HG02970 (cell line): ENCODE measurements around the gene PLXNC1.

Source experiments
- ATAC-seq: cut with Tn5 transposase; IDR thresholded peaks from one replicate; pipeline ENCODE4 v1.9.1; 2021; ENCODE audit warnings: mild to moderate bottlenecking, moderate library complexity, moderate number of reproducible peaks; ENCODE audit not compliant: unreplicated experiment, low FRiP score

Gene PLXNC1

DNA sequence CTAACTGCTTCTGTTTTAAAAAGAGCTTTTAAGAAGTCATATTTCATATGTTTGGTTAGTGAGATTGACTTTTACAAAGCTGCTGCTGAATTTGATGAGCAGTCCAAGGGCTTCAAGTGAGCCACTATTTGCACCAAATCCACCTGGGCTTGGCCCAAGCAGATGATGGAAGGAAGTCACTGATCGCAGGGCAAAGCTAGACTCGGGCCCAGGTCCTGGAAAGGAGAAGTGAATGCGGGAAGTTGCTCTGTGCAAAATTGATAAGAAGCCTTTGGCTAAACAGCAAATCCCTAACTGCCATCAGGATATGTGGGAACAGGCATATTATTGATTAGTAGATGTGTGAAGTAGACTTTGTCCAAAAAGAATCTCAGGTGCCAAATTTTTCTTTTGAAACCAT, 30.5 kb downstream of the PLXNC1 start:
- no peak for ATAC-seq

DNA sequence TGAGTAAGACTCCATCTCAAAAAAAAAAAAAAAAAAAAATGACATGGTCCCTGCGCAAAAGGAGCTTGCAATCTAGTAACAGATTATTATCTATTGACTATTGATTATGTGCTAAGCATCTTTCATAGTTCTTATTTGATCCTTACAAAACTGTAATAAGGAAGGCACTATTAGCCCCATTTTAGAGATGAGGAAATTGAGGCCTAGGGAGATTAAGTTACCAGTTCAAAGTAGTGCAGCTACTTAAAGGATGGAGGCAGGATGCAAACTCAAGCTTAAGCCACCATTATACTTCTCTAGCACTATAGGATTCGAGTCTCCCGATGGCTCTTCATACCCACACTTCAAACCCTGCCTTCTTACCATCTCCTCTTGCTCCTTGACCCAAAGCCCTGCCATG, 31.3 kb downstream of the PLXNC1 start:
- no peak for ATAC-seq

DNA sequence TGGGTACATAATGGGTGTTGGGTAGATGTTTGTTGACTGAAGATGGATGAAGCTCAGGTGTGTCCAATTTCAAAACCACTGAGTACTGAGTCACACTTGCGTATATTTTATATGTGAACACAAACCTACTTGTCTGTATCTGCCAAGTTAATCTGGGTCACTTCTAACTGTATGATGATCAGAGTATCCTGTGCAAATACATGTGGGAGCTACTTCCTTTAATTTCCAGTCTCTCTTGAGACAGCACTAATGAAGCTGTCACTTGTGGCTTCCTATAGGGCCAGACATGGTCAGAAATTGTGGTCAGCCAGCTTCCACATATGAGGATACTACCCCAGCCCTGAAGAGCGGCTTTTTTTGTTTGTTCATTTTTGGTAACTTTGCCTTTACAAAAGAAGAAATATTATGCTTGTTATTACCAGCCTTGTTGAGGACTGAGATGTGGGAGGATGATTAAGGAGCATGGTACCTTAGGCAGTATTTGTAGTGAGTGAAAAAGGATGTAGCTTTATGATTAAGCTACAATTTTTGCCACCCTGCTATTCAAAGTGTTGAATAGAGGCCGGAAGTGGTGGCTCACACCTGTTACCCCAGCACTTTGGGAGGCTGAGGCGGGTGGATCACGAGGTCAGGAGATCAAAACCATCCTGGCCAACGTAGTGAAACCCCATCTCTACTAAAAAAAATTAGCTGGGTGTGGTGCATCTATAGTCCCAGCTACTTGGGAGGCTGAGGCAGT, 32.4 kb downstream of the PLXNC1 start:
- no peak for ATAC-seq

DNA sequence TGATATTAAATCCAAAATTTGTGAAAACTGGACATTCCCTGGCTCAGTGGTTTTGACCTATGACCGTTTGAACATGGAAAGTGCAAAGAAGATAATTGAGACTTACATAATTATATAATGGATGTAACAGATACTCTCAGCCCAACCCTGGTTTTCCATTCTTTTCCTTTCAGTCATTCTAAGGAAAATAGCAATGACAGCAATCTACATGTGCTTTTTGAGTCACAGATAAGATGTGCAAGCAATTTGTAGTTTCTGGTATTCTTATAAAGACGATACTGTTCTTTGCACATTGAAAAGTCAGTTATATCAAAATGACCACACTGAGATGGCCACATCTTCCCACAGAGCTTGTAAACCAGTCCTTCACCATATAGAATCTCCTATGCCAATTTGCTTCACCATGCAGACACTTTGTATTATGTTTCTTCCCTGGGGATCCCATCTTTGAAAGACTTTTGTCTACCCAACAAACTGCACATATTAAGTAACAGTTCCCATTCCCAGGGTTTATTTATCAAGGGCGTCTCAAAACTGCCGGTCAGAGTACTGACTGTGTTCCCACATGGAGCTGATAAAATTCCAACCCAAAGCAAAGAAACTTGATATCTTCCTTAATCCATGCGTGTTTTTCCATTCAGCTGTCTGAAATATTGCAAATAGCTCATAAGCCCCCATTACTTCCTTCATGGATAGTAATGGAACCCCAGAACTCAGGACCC, 34.8 kb downstream of the PLXNC1 start:
- no peak for ATAC-seq

DNA sequence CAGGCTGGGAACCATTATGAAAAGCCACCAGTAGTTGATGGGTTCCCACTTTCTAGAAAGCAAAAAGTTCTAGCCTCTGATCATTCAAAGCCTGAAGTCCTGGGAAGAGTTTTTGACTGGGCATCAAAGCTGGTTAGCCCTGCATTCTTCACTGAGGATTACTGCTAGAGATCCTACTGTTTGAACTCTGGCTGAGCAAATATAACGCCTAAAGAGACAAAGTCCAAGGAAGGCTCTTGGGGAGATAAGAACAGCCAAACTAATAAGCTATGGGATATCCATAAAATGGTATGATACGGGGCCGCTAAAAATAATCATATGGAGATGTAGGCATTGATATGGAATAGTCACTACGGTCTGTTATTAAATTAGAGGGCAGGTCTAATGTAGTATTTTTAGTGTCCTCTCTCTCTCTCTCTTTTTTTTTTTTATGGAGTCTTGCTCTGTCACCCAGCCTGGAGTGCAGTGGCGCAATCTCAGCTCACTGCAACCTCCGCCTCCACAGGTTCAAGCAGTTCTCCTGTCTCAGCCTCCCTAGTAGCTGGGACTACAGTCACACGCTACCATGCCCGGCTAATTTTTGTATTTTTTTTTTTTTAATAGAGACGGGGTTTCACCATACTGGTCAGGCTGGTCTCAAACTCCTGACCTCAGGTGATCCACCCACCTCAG, 35.5 kb downstream of the PLXNC1 start:
- ATAC-seq, result no peak

DNA sequence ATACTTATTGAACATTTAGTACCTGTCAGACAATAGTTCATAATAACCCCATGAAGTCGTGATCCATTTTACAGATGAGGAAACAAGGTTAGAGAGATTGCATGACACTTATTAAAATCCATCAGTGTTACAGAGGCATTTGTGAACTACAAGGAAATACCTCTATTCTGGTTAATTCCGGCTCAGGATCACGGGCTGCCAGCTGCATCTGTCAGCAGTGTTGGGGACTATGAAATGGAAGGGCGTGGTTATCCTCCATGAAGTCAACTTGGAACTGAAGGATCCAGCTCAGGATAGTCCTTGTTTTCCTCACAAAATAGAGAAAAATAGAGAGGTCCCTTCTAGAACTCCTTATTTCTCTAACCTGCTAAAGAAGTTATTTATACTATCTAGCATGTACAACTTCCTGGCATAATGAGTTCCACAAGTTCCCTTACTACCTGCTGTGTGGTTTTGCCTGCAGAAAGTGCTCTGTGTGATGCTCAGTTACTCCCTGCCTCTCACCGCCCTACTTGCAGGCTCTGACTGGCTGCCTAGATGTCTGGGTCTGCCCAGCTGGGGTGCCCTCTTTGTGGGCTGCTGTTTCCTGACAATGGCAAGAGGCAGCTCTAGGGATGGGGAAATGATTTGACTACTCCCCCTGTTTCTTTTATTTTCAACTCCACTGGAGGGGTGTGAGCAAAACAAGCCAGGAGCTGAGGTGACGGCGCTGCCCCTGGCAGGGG, 36.8 kb downstream of the PLXNC1 start:
- ATAC-seq, result no peak

DNA sequence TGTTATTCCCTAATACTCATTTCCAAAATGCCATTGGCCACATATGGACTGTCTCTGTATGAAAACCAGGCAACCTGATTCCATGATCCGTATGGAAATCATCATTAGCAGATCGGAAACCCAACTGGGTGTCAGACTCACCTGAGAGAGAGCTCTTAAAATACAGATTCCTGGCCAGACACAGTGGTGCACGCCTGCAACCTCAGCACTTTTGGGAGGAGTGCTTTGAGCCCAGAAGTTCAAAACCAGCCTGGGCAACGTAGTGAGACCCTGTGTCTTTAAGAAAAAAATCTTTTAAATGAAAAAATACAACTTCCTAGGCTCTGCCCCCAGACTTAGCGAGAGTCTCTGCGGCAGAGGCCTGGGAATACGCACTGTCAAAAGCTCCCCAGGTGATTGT, 37.4 kb downstream of the PLXNC1 start:
- ATAC-seq, result no peak

DNA sequence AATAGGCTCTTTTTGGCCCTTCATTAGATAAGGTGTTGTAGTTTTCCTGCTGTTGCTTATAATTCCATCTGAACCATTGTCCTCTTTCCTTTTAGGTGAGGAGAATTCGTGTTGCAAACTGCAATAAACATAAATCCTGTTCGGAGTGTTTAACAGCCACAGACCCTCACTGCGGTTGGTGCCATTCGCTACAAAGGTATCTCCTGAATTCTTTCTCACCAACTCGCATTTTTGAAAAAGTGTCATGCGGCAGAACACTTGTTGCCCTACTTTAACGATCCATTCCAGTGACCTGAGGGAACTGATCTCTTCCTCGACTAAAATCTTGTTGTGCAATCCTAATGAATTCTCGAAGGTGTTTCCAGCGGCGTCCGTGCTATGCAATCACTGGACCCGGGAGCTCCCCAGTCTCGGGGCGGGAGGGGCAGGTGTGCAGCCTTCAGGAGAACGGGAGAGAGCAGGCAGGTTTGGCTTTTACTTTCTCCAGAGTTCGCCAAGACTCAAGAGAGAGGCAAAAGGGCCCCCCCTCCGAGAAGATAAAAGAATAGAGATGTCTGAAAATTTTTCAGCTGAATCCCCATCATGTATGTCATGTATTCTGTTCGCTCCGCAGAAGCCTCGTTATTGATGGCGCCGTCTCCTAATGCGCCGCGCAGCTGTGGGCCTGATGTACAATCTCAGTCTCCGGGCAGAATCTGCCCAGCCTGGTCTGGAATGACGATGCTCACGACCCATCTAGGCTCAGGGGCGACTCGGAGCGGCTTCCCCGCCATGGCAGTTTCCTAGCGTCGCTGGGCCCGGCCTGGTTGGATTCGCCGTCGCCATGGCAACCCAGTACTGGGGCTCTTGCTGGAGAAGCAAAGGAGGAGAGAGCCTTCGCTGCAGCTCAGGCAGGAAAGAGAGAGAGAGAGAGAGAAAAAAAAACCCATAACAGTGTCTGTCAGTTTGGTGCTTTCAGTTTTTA, 38.2 kb downstream of the PLXNC1 start:
- ATAC-seq, result no peak

DNA sequence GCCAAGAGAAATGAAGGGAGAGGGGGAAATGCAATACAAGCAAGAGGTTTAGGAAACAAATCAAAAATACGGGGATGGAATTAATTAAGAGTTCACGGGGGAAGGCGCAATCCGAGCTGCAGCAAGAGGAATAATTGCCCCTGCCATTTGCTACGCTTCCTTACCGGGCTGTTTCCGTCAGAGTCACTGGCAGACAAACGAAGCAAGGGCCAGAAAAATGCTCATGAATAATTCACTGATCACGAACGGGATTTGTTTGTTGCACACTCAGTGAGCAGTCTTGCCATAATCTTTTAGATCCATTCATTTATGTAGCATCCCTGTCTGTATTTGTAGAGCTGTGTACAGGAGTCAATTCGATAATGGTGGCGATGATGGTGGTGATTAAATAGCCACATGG, 39.0 kb downstream of the PLXNC1 start:
- no peak for ATAC-seq

DNA sequence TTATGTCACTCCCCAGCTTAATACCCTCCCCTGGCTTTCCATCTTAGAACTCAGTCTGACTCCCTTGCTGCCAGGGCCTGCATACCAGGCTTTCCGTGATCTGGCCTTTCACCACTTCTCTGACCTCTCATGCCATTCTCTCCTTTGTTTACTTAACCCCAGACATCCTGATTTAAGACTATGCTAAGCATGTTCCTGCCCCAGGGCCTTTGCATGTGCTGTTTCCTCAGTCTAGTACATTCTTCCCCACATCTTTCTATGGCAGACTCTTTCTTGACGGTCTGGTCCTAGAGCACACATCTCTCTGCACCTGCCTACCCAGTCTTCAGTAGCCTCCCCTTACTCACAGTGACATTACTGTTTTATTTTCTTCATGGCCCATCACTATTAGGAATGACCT, 42.2 kb downstream of the PLXNC1 start:
- ATAC-seq, result no peak

DNA sequence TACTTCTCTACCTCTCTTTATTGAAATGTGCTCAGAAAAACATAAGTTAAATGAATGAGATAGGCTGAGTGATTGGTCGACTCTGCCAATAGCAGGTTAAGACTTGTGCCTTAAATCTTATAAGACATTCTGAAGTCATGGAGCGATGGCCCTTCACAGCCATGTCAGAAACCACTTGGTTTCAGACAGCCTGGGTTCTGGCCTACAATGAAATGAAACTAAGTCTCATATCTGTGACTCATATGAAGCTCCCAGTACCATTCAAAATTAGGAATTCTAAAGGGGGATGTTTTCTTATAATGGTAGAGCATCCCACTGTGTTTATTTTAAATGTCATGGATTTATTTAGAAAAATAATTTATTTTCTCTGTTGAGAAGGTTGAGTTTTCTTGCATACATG, 42.6 kb downstream of the PLXNC1 start:
- no peak for ATAC-seq

DNA sequence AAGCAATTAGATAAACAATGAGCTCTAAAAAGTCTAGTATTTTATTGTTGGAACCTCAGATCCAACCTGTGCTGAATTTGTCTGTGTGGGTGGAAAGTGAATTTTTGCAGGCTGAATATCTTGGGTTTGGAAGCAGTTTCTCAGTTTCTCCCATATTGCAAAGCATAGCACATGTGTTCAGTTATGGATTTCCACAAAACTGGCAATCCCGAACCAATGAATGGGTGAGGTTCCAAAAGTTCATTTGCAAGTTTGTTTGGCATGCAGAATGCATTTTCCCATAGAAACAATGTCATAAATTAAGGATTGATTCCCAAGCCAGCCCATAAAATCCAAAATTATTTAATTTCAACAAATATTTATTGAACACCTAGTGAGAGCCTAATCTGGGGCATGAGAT, 43.4 kb downstream of the PLXNC1 start:
- ATAC-seq, result no peak

DNA sequence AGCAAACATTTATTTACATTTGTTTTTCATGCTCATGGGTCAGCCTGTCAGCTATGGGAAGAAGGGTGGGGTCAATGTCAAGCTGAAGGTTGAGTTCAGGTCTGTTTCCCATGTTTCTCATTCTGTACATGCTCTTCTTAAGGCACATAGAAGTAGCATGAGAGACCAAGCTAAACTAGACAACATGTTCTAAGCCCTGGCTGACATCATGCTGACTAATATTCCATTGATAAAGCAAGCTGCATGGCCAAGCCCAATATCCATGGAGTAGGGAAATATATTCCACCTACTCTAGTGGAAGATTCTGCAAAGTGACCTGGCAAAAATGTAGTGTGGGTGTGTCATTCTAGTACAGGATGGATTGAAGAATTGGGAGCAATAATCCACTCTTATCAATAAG, 44.1 kb downstream of the PLXNC1 start:
- no peak for ATAC-seq

DNA sequence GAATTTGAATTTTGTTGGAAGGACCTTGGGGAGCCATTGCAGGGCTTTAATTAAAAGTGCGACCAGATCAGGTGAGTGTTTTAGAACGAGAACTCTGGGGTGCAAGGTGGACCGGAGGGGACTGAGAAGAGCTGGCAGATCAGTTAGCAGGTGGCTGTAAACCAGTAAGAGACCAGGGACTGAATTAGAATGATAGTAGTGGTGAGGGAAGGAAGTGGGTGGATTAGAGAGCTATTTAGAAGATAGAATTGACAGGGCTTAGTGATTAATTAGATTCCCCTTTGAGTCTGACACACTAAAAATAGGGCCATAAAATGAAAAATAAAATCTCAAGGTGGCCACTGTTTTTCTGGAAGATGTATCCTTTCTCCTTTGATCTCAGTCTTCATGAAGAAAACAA, 44.8 kb downstream of the PLXNC1 start:
- no peak for ATAC-seq

DNA sequence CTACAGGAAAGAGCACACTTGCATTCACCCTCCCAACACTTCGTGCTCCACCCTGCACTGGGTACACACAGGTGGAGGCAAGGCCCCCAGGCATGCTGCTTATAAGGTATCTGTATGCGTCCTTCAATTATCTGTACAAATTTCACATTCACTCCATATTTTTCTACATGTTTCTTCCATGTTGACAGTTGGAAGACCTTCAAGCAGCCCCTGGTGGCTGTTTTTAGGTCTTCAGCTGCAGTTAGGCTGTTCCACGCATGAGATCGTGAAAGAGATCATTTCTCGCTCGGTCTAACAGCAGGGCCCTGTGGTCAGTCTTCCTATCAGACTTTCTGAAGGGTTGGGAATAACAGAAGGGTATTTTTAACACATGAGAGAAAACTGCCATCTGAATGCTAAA, 47.1 kb downstream of the PLXNC1 start:
- no peak for ATAC-seq

DNA sequence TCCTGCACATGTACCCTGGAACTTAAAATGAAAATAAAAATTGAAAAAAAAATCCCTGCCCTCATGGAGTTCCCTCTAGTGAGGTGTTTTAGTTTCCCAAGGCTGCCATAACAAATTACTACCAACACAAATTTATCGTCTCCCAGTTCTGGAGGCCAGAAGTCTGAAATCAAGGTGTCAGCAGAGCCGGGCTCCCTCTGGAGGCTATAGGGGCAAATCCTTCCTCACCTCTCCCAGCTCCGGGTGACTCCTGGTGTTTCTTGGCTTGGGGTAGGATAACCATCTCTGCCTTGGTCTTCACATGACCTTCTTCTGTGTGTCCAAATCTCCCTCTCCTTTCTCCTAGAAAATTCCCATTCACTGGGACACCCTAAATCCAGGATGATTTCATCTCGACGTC, 50.1 kb downstream of the PLXNC1 start:
- no peak for ATAC-seq

DNA sequence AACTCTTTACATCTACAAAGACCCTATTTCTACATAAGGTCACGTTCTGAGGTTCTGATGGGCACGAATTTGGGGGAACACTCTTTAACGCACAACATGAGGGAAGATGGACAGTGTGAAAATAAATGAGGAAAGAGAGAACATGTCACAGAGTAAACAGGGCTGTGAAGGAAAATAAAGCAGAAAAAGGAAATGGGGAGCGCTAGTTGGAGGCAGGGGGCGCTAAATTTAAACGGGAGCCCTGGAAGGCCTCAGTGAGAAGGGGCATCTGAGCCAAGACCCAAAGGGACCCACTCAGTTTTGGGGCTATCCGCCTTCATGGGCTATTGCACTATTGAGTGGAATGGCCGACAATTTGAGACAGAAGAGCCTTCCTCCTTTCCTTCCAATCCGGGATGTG, 50.5 kb downstream of the PLXNC1 start:
- ATAC-seq, result no peak

DNA sequence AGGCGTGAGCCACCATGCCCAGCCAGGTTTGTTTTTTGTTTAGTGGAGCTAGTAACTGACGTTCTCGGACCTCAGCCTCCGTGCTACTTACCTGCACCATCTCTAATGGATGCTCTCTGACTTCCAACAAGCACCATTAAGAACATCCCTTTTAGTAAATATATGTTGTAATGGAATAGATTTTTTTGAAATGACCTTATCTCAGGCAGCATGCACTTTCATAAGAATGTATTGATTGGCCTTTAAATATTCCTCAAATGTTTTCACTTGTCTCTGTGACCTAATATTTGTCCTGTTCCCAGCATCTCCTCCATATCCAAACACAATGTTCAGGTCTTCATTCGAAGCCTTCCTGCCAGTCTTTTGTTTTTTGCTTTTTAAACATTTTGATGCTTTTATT, 51.7 kb downstream of the PLXNC1 start:
- ATAC-seq, result no peak

DNA sequence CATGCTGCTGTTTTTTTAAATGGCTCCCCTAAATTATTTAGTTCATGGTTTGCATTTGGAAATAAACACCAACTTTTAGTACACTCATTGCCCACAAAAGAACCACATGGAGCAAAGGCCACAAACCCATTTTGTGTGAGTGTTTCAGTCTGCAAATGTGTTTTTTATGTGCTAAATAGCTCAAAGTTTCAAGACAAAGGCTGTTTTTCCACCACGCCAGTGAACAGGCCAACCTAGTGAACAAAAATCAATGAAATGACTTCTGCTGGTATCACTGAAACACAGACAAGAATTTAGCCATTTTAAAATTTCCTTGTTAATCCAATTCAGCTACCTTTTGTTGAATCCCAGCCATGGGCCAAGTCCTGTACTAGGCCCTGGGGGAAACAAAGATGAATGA, 52.3 kb downstream of the PLXNC1 start:
- no peak for ATAC-seq
